Measurements from ENCODE around the gene CDKAL1. TPM values are rescaled to one million over a fixed set of nuclear protein-coding genes. Genes with fewer than 3 reads are reported as not detected.

Gene CDKAL1
- total RNA-seq, 1 donor from 2014 or later, result 13.4 TPM

GRCh38 chr6:20604159-20604558 lies 69.9 kb downstream of the CDKAL1 start:
- no peaks in the 10 kb centered on the region for H3K27me3 ChIP-seq (ENCODE audit: control insufficient read depth, insufficient read depth, low read length)
- no peak for TF ChIP-seq CTCF (IDR thresholded peaks at IDR 0.05; ENCODE audit: insufficient read depth, low read length, severe bottlenecking)
- DNase-seq (ENCODE audit: low read depth) (no peak), FAIRE-seq (no peak)
- H3K36me3 ChIP-seq (ENCODE audit: control insufficient read depth, insufficient read depth, low read length), result no peaks in the 10 kb centered on the region
- no peak overlapping the region for H3K4me3 ChIP-seq (ENCODE audit: low read depth, low read length)

GRCh38 chr6:20605061-20605460 lies 70.8 kb downstream of the CDKAL1 start:
- no peak for TF ChIP-seq CTCF (IDR thresholded peaks at IDR 0.05; ENCODE audit: insufficient read depth, low read length, severe bottlenecking)
- FAIRE-seq (no peak), DNase-seq (ENCODE audit: low read depth) (peak; percentile 27)
- Histone ChIP-seq H3K4me3 (ENCODE audit: low read depth, low read length) (no peak overlapping the region), H3K27me3 (ENCODE audit: control insufficient read depth, insufficient read depth, low read length) (no peaks in the 10 kb centered on the region), H3K36me3 (ENCODE audit: control insufficient read depth, insufficient read depth, low read length) (no peaks in the 10 kb centered on the region)

- FAIRE-seq (no peak), DNase-seq (ENCODE audit: low read depth) (peak; percentile 13)
- H3K27me3 ChIP-seq (ENCODE audit: control insufficient read depth, insufficient read depth, low read length), result no peaks in the 10 kb centered on the region
- TF ChIP-seq CTCF (IDR thresholded peaks at IDR 0.05; ENCODE audit: insufficient read depth, low read length, severe bottlenecking), result no peak
- H3K4me3 ChIP-seq (ENCODE audit: low read depth, low read length), result no peak overlapping the region
- no peaks in the 10 kb centered on the region for H3K36me3 ChIP-seq (ENCODE audit: control insufficient read depth, insufficient read depth, low read length)
Observed at GRCh38 chr6:20605581-20605980, 71.3 kb downstream of the CDKAL1 start.

GRCh38 chr6:20606831-20607230 lies 72.6 kb downstream of the CDKAL1 start:
- FAIRE-seq, result no peak

GRCh38 chr6:20608356-20608755 lies 74.1 kb downstream of the CDKAL1 start:
- H3K36me3 ChIP-seq (ENCODE audit: control insufficient read depth, insufficient read depth, low read length), result no peaks in the 10 kb centered on the region
- no peak for FAIRE-seq

More at GRCh38 chr6:20606831-20607230, 72.6 kb downstream of the CDKAL1 start:
- H3K27me3 ChIP-seq (ENCODE audit: control insufficient read depth, insufficient read depth, low read length), result no peaks in the 10 kb centered on the region
- TF ChIP-seq CTCF (IDR thresholded peaks at IDR 0.05; ENCODE audit: insufficient read depth, low read length, severe bottlenecking), result no peak
- DNase-seq (ENCODE audit: low read depth), result no peak
- no peak overlapping the region for H3K4me3 ChIP-seq (ENCODE audit: low read depth, low read length)
- H3K36me3 ChIP-seq (ENCODE audit: control insufficient read depth, insufficient read depth, low read length), result no peaks in the 10 kb centered on the region

More at GRCh38 chr6:20608356-20608755, 74.1 kb downstream of the CDKAL1 start:
- Histone ChIP-seq H3K4me3 (ENCODE audit: low read depth, low read length) (no peak overlapping the region), H3K27me3 (ENCODE audit: control insufficient read depth, insufficient read depth, low read length) (no peaks in the 10 kb centered on the region)
- no peak for TF ChIP-seq CTCF (IDR thresholded peaks at IDR 0.05; ENCODE audit: insufficient read depth, low read length, severe bottlenecking)
- DNase-seq (ENCODE audit: low read depth), result no peak
